ENCODE data around the gene TEPSIN.

DNA sequence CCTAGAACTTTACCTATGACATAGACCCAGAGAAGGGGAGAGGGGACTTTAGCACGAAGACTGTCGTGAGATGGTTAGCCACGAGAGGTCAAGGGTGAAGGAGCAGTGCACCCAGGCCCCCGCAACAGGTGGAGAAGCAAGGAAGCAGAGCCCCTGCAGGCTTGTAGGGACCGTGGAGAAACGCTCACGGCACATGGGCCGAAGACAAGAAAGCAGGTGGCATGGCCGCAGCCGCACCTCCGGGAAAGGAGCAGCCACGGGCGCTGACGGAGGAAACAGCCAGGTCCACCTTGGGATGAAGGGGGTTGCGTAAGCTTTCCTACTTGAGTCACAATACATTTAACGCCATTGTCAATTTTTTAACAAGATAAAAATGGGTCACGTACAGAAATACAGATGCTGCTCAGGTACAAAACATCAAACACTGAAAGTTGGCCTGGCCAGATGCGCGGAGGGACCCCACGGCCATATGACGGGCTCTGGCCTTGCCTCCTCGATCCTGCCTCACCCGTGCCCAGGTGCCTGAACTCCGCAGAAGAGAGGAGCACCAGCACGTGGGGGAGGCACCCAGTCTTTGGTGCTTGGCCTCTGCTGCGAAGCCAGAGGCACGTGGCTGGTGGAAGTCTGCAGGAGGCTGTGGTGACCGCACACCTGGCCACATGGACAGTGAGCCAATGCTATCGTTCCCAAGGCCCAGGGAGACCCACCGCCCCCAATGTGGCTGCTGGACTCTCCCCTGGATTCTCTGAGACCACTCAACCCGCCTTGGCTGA, 35.0 kb upstream of the TEPSIN start:
- TF ChIP-seq CTCF (IDR thresholded peaks at IDR 0.05) = no peak
- no peak for TF ChIP-seq POLR2A (IDR thresholded peaks at IDR 0.05)

All from heart left ventricle (tissue), 13 donors.